H1 (cell line): Measurements from ENCODE around the gene OR52E4. TPM values are rescaled to one million over a fixed set of nuclear protein-coding genes. Genes with fewer than 3 reads are reported as not detected.
A peak's percentile ranks its signal among the peaks of the same experiment; 100 is the strongest.

Experiments
- CTCF ChIA-PET: fragments of 300-600 bp; sonication (Branson Sonifier 250); formaldehyde crosslinking; loops from one replicate; lab custom pipeline; 2021; ENCODE audit not compliant: partially characterized antibody; lab: Charles Lee
- POLR2A ChIA-PET: fragments of 300-600 bp; sonication (Branson Sonifier 250); formaldehyde crosslinking; loops from one replicate; lab custom pipeline; 2021; ENCODE audit warnings: inconsistent platforms; ENCODE audit not compliant: partially characterized antibody; lab: Charles Lee
- DNase-seq, 2 experiments: peaks; one replicate each; pipeline versions ENCODE4 v3.0.0 to v3.0.0-alpha.2; 2010 to 2022; ENCODE audit warnings: low spot score in 2 of 2, low read depth in 1 of 2, mixed read lengths in 1 of 2
- FAIRE-seq: peaks from 2 replicates; lab custom pipeline; 2011; peaks lifted over from hg19 to GRCh38; lab: Jason Lieb, UNC
- H2AFZ ChIP-seq: 2 replicates; pipeline ENCODE4 v1.8.1; 2012; ENCODE audit warnings: low read length, inconsistent platforms
- H2AK5ac ChIP-seq: 2 replicates; pipeline ENCODE4 v1.6.1; 2013; ENCODE audit warnings: low read depth, low read length
- H2BK120ac ChIP-seq: replicated peaks from 2 replicates; pipeline ENCODE3; 2013; ENCODE audit warnings: low read depth, low read length, inconsistent platforms
- H2BK12ac ChIP-seq: 2 replicates; pipeline ENCODE4 v1.6.1; 2013; ENCODE audit warnings: low read depth, low read length
- H2BK15ac ChIP-seq: 2 replicates; pipeline ENCODE4 v1.6.1; 2013; ENCODE audit warnings: low read length
- H2BK20ac ChIP-seq: 2 replicates; pipeline ENCODE4 v1.6.1; 2013; ENCODE audit warnings: low read length
- H2BK5ac ChIP-seq: 2 replicates; pipeline ENCODE4 v1.6.1; 2013; ENCODE audit warnings: low read depth, low read length
- H3K14ac ChIP-seq: 2 replicates; pipeline ENCODE4 v1.6.1; 2013; ENCODE audit warnings: inconsistent platforms; ENCODE audit not compliant: insufficient read length
- H3K18ac ChIP-seq: 2 replicates; pipeline ENCODE4 v1.6.1; 2013; ENCODE audit warnings: low read length; ENCODE audit errors: extremely low read depth
- H3K23ac ChIP-seq: 2 replicates; pipeline ENCODE4 v1.6.1; 2013; ENCODE audit warnings: inconsistent platforms; ENCODE audit not compliant: insufficient read length
- H3K23me2 ChIP-seq: 2 replicates; pipeline ENCODE4 v1.6.1; 2013; ENCODE audit warnings: low read depth, low read length
- H3K27ac ChIP-seq: 2 replicates; pipeline ENCODE4 v1.6.1; 2011; ENCODE audit warnings: low read depth, low read length, inconsistent platforms
- H3K27me3 ChIP-seq, 4 experiments: replicated peaks in 1 of 4; 1 replicate in 1 of 4; 2 replicates in 3 of 4; pipeline versions ENCODE4 v1.6.1 to v1.8.1; 2011 to 2013; ENCODE audit warnings: low read length in 3 of 4, mild to moderate bottlenecking in 3 of 4, inconsistent platforms in 2 of 4, mixed read lengths in 2 of 4, moderate library complexity in 1 of 4; ENCODE audit not compliant: control insufficient read depth in 3 of 4, insufficient read depth in 3 of 4; ENCODE audit errors: extremely low read depth in 1 of 4
- H3K36me3 ChIP-seq, 4 experiments: 2 replicates each; pipeline versions ENCODE4 v1.6.1 to v1.8.1; 2011 to 2013; ENCODE audit warnings: mild to moderate bottlenecking in 4 of 4, low read length in 3 of 4, moderate library complexity in 2 of 4, control low read depth in 1 of 4, inconsistent platforms in 1 of 4; ENCODE audit not compliant: insufficient read depth in 4 of 4, control insufficient read depth in 2 of 4
- H3K4ac ChIP-seq: replicated peaks from 2 replicates; pipeline ENCODE3; 2013; ENCODE audit warnings: low read length, low read depth, mixed read lengths, inconsistent platforms; ENCODE audit not compliant: insufficient read length
- H3K4me1 ChIP-seq, 4 experiments: replicated peaks in 1 of 4; 1 replicate in 1 of 4; 2 replicates in 3 of 4; pipeline versions ENCODE4 v1.6.1 to v1.8.1; 2011 to 2013; ENCODE audit warnings: low read length in 3 of 4, inconsistent platforms in 2 of 4, mixed read lengths in 1 of 4; ENCODE audit not compliant: insufficient read depth in 4 of 4, control insufficient read depth in 3 of 4
- H3K4me2 ChIP-seq, 2 experiments: 2 replicates each; pipeline versions ENCODE4 v1.6.1 to v1.8.1; 2011 to 2013; ENCODE audit warnings: low read depth in 2 of 2, low read length in 2 of 2, control low read depth in 1 of 2, inconsistent platforms in 1 of 2, mild to moderate bottlenecking in 1 of 2; ENCODE audit not compliant: insufficient read depth in 1 of 2
- H3K4me3 ChIP-seq, 4 experiments: fragments of 200-600, 300-600 bp in 1 of 4; sonication (generic), shearing (Covaris generic), sonication (Bioruptor Twin) in 1 of 4; 2 replicates each; pipeline versions ENCODE4 v1.5.1 to v1.8.1; 2011 to 2016; ENCODE audit warnings: low read length in 4 of 4, low read depth in 3 of 4, control low read depth in 2 of 4, inconsistent platforms in 2 of 4, mild to moderate bottlenecking in 2 of 4, mixed read lengths in 1 of 4, moderate library complexity in 1 of 4; ENCODE audit not compliant: insufficient read depth in 2 of 4; ENCODE audit errors: extremely low read depth in 1 of 4
- H3K56ac ChIP-seq: replicated peaks from 2 replicates; pipeline ENCODE3; 2013; ENCODE audit warnings: low read depth, mild to moderate bottlenecking, mixed read lengths, low read length, inconsistent platforms; ENCODE audit not compliant: insufficient read length
- H3K79me1 ChIP-seq: 2 replicates; pipeline ENCODE4 v1.6.1; 2013; ENCODE audit warnings: low read depth, low read length, control low read depth
- H3K79me2 ChIP-seq, 2 experiments: 2 replicates each; pipeline versions ENCODE4 v1.6.1 to v1.8.1; 2012 to 2013; ENCODE audit warnings: low read length in 2 of 2, mild to moderate bottlenecking in 2 of 2, inconsistent platforms in 1 of 2; ENCODE audit not compliant: insufficient read depth in 2 of 2, control insufficient read depth in 1 of 2
- H3K9ac ChIP-seq, 4 experiments: replicated peaks in 1 of 4; 1 replicate in 1 of 4; 2 replicates in 3 of 4; pipeline versions ENCODE4 v1.6.1 to v1.8.1; 2011 to 2013; ENCODE audit warnings: low read depth in 3 of 4, low read length in 3 of 4, control low read depth in 2 of 4, mild to moderate bottlenecking in 2 of 4, moderate library complexity in 2 of 4, inconsistent platforms in 1 of 4; ENCODE audit errors: extremely low read depth in 1 of 4
- H3K9me3 ChIP-seq, 2 experiments: 2 replicates each; pipeline versions ENCODE4 v1.6.1 to v1.8.1; 2012 to 2013; ENCODE audit warnings: mild to moderate bottlenecking in 2 of 2, moderate library complexity in 2 of 2, control low read depth in 1 of 2, inconsistent platforms in 1 of 2, low read depth in 1 of 2, low read length in 1 of 2, mixed read lengths in 1 of 2; ENCODE audit not compliant: insufficient read depth in 2 of 2
- H4K20me1 ChIP-seq, 2 experiments: replicated peaks in 1 of 2; 2 replicates each; pipeline versions ENCODE3 to v1.8.1; 2011 to 2013; ENCODE audit warnings: inconsistent platforms in 2 of 2, low read length in 2 of 2, mild to moderate bottlenecking in 1 of 2; ENCODE audit not compliant: insufficient read depth in 2 of 2, control insufficient read depth in 1 of 2
- H4K5ac ChIP-seq: 2 replicates; pipeline ENCODE4 v1.6.1; 2013; ENCODE audit warnings: low read length, low read depth, mixed read lengths, inconsistent platforms; ENCODE audit not compliant: insufficient read length
- H4K8ac ChIP-seq: 2 replicates; pipeline ENCODE4 v1.8.0; 2013; ENCODE audit warnings: mild to moderate bottlenecking, moderate library complexity, low read length, inconsistent platforms; ENCODE audit not compliant: insufficient read depth; ENCODE audit errors: extremely low read depth
- H4K91ac ChIP-seq: replicated peaks from 2 replicates; pipeline ENCODE3; 2013; ENCODE audit warnings: low read length, mixed read lengths, inconsistent platforms; ENCODE audit not compliant: insufficient read length
- BRCA1 ChIP-seq: IDR thresholded peaks from 2 replicates; pipeline ENCODE4 v1.6.1; 2012; ENCODE audit warnings: low read depth, low read length, improper control_type of control experiment
- EGR1 ChIP-seq: IDR thresholded peaks from 2 replicates; pipeline ENCODE4 v1.6.1; 2011; ENCODE audit warnings: low read depth, low read length, borderline replicate concordance
- EZH2 ChIP-seq: fragments of 200-600 bp; sonication (generic); IDR thresholded peaks from 2 replicates; pipeline ENCODE4 v1.7.1; 2012; ENCODE audit warnings: low read depth, mild to moderate bottlenecking, moderate library complexity, low read length, inconsistent platforms; ENCODE audit not compliant: severe bottlenecking
- KDM4A ChIP-seq: IDR thresholded peaks from one replicate; pipeline ENCODE4 v1.7.1; 2012; ENCODE audit warnings: low read depth, mild to moderate bottlenecking, moderate library complexity, low read length, inconsistent platforms; ENCODE audit not compliant: severe bottlenecking
- KDM5A ChIP-seq: fragments of 200-600 bp; IDR thresholded peaks from 2 replicates; pipeline ENCODE4 v1.7.1; 2012; ENCODE audit warnings: mild to moderate bottlenecking, low read length, inconsistent platforms, mixed read lengths
- POLR2AphosphoS5 ChIP-seq: IDR thresholded peaks from 2 replicates; pipeline ENCODE4 v1.6.1; 2011; ENCODE audit warnings: low read depth, low read length
- RXRA ChIP-seq: IDR thresholded peaks from 2 replicates; pipeline ENCODE4 v1.6.1; 2011; ENCODE audit warnings: low read depth, mild to moderate bottlenecking, low read length, moderate library complexity; ENCODE audit not compliant: insufficient read depth
- USF2 ChIP-seq: IDR thresholded peaks from 2 replicates; pipeline ENCODE4 v1.6.1; 2011; ENCODE audit warnings: low read length, improper control_type of control experiment
- YY1 ChIP-seq: IDR thresholded peaks from 2 replicates; pipeline ENCODE4 v1.6.1; 2011; ENCODE audit warnings: low read depth, mild to moderate bottlenecking, low read length
- WGBS, 2 experiments: shearing (Covaris generic) in 1 of 2; methylation state at CpG; one replicate each; pipeline versions ENCODE4 v1.1.6 to v1.1.7; 2013 to 2015; ENCODE audit warnings: low lambda C conversion rate in 2 of 2, mixed read lengths in 2 of 2, inconsistent platforms in 1 of 2, low coverage in 1 of 2, missing lambda C conversion rate in 1 of 2; ENCODE audit not compliant: insufficient replicate concordance in 2 of 2, insufficient coverage in 1 of 2, insufficient read length in 1 of 2; ENCODE audit errors: extremely low coverage in 1 of 2, missing lambda C conversion rate in 1 of 2; 5-methylcytosine and 5-hydroxymethylcytosine counted together
- polyA plus RNA-seq, 7 experiments: library from polyadenylated mRNA; depleted of rRNA in 3 of 7; stranded (reverse) in 5 of 7; unstranded in 2 of 7; fragments of >200 nt in 5 of 7; fragments of 200-250 nt in 2 of 7; gene quantifications; 1 replicate in 5 of 7; 2 replicates in 1 of 7; 4 replicates in 1 of 7; pipeline versions ENCODE4 v1.2.1 to v1.2.3, GENCODE V29; 2011 to 2013; ENCODE audit warnings: missing spikeins in 2 of 7, mixed read lengths in 2 of 7
- total RNA-seq: library from RNA; stranded (reverse); fragmentation: NEBNext Ultra II Directional; extraction: Animal tissue kit (Norgen Biotek cat#: 25700); gene quantifications from 2 replicates; pipeline ENCODE4 v1.2.1, GENCODE V29; 2021

OR52E4 gene
- total and polyA plus RNA-seq, 2 of the 8 experiments (the other 6 are each of a cell fraction or from before 2014, with no cell fraction given), result not detected

- no peak overlapping the region for H3K23ac ChIP-seq
- no peak for FAIRE-seq
- no peak overlapping the region for H2AK5ac ChIP-seq
- H3K14ac ChIP-seq, result no peak overlapping the region
- H3K79me1 ChIP-seq, result no peaks in the 10 kb centered on the region
- POLR2A ChIA-PET, result no interaction called here
- H4K8ac ChIP-seq, result no peak overlapping the region
- no peak overlapping the region for H2BK12ac ChIP-seq
- H3K4me2 ChIP-seq, result 0 out of 4 replicates have a peak overlapping the region, but pooled peaks of 1 of the 2 experiments have one; percentile 9
- no peak overlapping the region for H2BK120ac ChIP-seq
- H3K9ac ChIP-seq, result no peak overlapping the region
- H3K4ac ChIP-seq, result no peak overlapping the region
- no peaks in the 10 kb centered on the region for H3K23me2 ChIP-seq
- H2BK5ac ChIP-seq, result no peak overlapping the region
- H4K91ac ChIP-seq, result no peak overlapping the region
- H3K27me3 ChIP-seq, result no peaks in the 10 kb centered on the region
- H2BK15ac ChIP-seq, result no peak overlapping the region
- H3K27ac ChIP-seq, result no peak overlapping the region
- no peak overlapping the region for H3K4me3 ChIP-seq
- no peaks in the 10 kb centered on the region for H3K79me2 ChIP-seq
- TF ChIP-seq USF2 (no peak), RXRA (no peak), BRCA1 (no peak), EGR1 (no peak), KDM4A (no peak), KDM5A (no peak), POLR2AphosphoS5 (no peak), YY1 (no peak), EZH2 (no peak)
- H2AFZ ChIP-seq, result no peak overlapping the region
- H2BK20ac ChIP-seq, result no peak overlapping the region
- CTCF ChIA-PET, result no interaction called here
- no peak for DNase-seq
- H3K18ac ChIP-seq, result no peak overlapping the region
- no peaks in the 10 kb centered on the region for H4K20me1 ChIP-seq
- no peaks in the 10 kb centered on the region for H3K36me3 ChIP-seq
- no peak overlapping the region for H3K56ac ChIP-seq
- H3K9me3 ChIP-seq, result no peaks in the 10 kb centered on the region
- H3K4me1 ChIP-seq, result 0 out of 7 replicates have a peak, but pooled peaks cover 0 to 2% (median 0%) of the 10 kb centered on the region in 4 experiments
- WGBS, 2 experiments, result 82% methylated on average over 2 of the region's 2 CpGs; no CpG with 5 or more reads in 1 of the 2 experiments
- no peak overlapping the region for H4K5ac ChIP-seq
These were observed 19.1 kb downstream of the OR52E4 start for GRCh38 chr11:5899534-5899933.
